Uterus (tissue), 2 donors: ENCODE measurements around the gene C11orf91.

ENCODE experiments used
- POLR2A ChIP-seq, 2 donors: fragments of 450-650 bp; IDR thresholded peaks; one replicate each; pipeline ENCODE4 v1.6.1; 2016; ENCODE audit warnings: antibody characterized with exemption in 2 of 2, mild to moderate bottlenecking in 1 of 2, moderate library complexity in 1 of 2
- TF ChIP-seq, protein P1 (sequence below), 4 experiments: fragments of 200-600 bp in 2 of 4; fragments of 450-650 bp in 2 of 4; sonication (generic) in 2 of 4; IDR thresholded peaks; one replicate each; pipeline ENCODE4 v1.5.1; 2016 to 2019; ENCODE audit warnings: antibody characterized with exemption in 4 of 4, mild to moderate bottlenecking in 2 of 4, moderate library complexity in 1 of 4

DNA sequence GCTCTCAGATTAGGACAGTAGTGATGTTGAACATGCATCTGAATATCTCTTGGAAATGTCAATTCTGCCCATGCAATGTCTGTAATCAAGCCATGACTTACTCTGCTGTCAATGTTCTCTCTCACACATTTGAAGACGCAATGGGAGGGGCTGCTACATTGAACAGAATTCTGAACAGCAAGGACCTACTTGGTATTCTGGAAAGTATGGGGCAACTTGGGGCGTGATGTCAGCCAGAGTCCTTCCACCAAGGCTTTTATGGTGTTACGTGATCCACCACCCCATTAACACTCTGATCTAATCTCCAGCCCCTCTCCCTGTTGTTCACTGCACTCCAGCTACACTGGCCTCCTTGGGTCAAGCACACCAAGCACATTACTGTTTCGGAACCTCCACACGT is 42.7 kb upstream of the C11orf91 start:
- TF ChIP-seq, protein P1, sequence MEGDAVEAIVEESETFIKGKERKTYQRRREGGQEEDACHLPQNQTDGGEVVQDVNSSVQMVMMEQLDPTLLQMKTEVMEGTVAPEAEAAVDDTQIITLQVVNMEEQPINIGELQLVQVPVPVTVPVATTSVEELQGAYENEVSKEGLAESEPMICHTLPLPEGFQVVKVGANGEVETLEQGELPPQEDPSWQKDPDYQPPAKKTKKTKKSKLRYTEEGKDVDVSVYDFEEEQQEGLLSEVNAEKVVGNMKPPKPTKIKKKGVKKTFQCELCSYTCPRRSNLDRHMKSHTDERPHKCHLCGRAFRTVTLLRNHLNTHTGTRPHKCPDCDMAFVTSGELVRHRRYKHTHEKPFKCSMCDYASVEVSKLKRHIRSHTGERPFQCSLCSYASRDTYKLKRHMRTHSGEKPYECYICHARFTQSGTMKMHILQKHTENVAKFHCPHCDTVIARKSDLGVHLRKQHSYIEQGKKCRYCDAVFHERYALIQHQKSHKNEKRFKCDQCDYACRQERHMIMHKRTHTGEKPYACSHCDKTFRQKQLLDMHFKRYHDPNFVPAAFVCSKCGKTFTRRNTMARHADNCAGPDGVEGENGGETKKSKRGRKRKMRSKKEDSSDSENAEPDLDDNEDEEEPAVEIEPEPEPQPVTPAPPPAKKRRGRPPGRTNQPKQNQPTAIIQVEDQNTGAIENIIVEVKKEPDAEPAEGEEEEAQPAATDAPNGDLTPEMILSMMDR (IDR thresholded peaks at IDR 0.05): no peak
- TF ChIP-seq POLR2A (IDR thresholded peaks at IDR 0.05): no peak
